Tibial artery (tissue), 4 donors: Measurements from ENCODE around the gene TBXAS1.

Experiments used
- DNase-seq, 2 donors: peaks; one replicate each; pipeline ENCODE4 v3.0.0-alpha.2; 2019
- H3K27ac ChIP-seq, 2 donors: fragments of 200-600 bp; sonication (generic) in 1 of 2; 1 replicate in 1 of 2; 2 replicates in 1 of 2; pipeline ENCODE4 v1.5.1; 2018 to 2019; ENCODE audit warnings: mild to moderate bottlenecking in 1 of 2
- H3K27me3 ChIP-seq, 2 donors: fragments of 200-600 bp; sonication (generic) in 1 of 2; one replicate each; pipeline versions ENCODE4 v1.5.1 to v1.6.0; 2016 to 2019
- H3K36me3 ChIP-seq, 3 donors: fragments of 200-600 bp; sonication (generic) in 2 of 3; one replicate each; pipeline ENCODE4 v1.5.1; 2016 to 2019; ENCODE audit warnings: mild to moderate bottlenecking in 2 of 3
- H3K4me1 ChIP-seq, 4 donors: fragments of 200-600 bp; sonication (generic) in 2 of 4; 1 replicate in 3 of 4; 2 replicates in 1 of 4; pipeline ENCODE4 v1.5.1; 2016 to 2019
- H3K4me3 ChIP-seq, 2 donors: fragments of 200-600 bp; sonication (generic) in 1 of 2; 1 replicate in 1 of 2; 2 replicates in 1 of 2; pipeline ENCODE4 v1.5.1; 2018 to 2019; ENCODE audit warnings: mild to moderate bottlenecking in 2 of 2
- H3K9me3 ChIP-seq, 3 donors: fragments of 200-600 bp; sonication (generic) in 1 of 3; one replicate each; pipeline ENCODE4 v1.5.1; 2016 to 2019
- intact Hi-C: fragments of 100-400 bp; cut with DNase I; formaldehyde crosslinking; loops from one replicate; pipeline ENCODE4 v1.15.0; 2023; ENCODE audit warnings: low total_unique reads
- TF ChIP-seq, protein P1 (sequence below), 2 experiments: fragments of 200-600 bp in 1 of 2; fragments of 450-650 bp in 1 of 2; IDR thresholded peaks; one replicate each; pipeline ENCODE4 v1.5.1; 2017 to 2019; ENCODE audit warnings: antibody characterized with exemption in 2 of 2, mild to moderate bottlenecking in 1 of 2, moderate library complexity in 1 of 2

TBXAS1 gene

GRCh38 chr7:139874302-139874629, 45.2 kb downstream of the TBXAS1 start:
- Histone ChIP-seq H3K27ac (no peak overlapping the region), H3K4me1 (peaks cover 0 to 9% (median 4%) of the 10 kb centered on the region in 4 donors), H3K9me3 (no peaks in the 10 kb centered on the region), H3K4me3 (no peak overlapping the region), H3K27me3 (no peaks in the 10 kb centered on the region), H3K36me3 (no peaks in the 10 kb centered on the region)
- TF ChIP-seq, protein P1, sequence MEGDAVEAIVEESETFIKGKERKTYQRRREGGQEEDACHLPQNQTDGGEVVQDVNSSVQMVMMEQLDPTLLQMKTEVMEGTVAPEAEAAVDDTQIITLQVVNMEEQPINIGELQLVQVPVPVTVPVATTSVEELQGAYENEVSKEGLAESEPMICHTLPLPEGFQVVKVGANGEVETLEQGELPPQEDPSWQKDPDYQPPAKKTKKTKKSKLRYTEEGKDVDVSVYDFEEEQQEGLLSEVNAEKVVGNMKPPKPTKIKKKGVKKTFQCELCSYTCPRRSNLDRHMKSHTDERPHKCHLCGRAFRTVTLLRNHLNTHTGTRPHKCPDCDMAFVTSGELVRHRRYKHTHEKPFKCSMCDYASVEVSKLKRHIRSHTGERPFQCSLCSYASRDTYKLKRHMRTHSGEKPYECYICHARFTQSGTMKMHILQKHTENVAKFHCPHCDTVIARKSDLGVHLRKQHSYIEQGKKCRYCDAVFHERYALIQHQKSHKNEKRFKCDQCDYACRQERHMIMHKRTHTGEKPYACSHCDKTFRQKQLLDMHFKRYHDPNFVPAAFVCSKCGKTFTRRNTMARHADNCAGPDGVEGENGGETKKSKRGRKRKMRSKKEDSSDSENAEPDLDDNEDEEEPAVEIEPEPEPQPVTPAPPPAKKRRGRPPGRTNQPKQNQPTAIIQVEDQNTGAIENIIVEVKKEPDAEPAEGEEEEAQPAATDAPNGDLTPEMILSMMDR (IDR thresholded peaks at IDR 0.05): no peak
- intact Hi-C loops: no loop called here
- DNase-seq: no peak

DNA sequence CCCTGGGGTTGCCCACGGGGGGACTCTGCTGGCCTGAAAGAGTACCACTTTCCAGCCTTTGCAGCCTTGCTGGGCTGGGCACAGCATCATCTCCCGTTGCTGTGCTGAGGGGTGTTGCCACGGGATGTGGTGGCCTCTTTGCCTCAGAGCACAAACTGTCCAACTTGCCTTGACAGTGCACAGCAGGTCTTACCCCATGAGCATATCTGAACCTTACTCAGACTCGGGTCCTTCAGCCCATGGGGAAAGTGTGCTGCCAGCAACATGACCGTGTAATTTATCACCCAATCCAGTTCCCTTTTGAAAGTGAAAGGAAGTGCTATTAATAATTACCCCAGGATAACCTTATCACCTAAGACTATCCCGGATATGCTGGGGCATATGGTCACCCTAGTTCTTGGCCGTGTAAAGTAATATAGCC, 46.8 kb downstream of the TBXAS1 start:
- intact Hi-C loops: no loop called here
- no peak for DNase-seq
- no peak overlapping the region for H3K4me3 ChIP-seq
- H3K27ac ChIP-seq: no peak overlapping the region
- no peaks in the 10 kb centered on the region for H3K36me3 ChIP-seq
- H3K9me3 ChIP-seq: no peaks in the 10 kb centered on the region
- peaks cover 0 to 9% (median 4%) of the 10 kb centered on the region in 4 donors for H3K4me1 ChIP-seq
- no peaks in the 10 kb centered on the region for H3K27me3 ChIP-seq
- TF ChIP-seq, protein P1 (IDR thresholded peaks at IDR 0.05): no peak

DNA sequence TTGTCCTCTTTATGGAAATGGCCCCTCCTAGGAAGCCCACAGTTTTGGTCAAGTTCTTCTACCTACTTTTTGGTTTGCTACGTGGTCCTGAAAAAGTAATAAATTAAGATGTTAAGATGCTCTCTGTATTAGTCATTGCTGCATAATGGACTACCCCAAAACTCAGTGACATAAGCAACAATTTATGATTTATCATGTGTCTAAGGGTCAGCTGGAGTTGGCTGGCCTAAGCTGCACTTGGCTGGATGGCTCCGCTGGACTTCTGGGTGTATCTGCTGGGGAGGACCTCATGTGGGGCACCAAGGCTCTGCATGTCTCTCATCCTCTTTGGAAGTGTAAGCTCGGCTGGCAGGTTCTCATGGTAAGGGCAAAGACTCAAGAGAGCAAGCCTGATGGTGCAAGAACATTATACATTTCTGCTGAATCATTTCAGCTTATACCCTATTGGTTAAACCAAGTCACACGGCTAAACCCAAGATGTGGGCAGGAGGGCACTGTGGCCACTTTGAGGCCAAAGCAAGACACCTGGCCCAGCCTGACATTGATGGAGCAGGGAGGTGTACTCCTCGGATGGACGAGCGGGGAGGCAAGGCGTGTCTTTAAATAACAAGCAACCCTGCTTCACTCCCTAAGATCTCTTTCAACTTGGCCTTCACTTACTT, 47.7 kb downstream of the TBXAS1 start:
- Histone ChIP-seq H3K27me3 (no peaks in the 10 kb centered on the region), H3K27ac (no peak overlapping the region), H3K36me3 (no peaks in the 10 kb centered on the region), H3K9me3 (no peaks in the 10 kb centered on the region), H3K4me3 (no peak overlapping the region), H3K4me1 (peaks cover 0 to 3% (median 0%) of the 10 kb centered on the region in 4 donors)
- no peak for DNase-seq
- TF ChIP-seq, protein P1 (IDR thresholded peaks at IDR 0.05): no peak
- intact Hi-C loops: no loop called here

DNA sequence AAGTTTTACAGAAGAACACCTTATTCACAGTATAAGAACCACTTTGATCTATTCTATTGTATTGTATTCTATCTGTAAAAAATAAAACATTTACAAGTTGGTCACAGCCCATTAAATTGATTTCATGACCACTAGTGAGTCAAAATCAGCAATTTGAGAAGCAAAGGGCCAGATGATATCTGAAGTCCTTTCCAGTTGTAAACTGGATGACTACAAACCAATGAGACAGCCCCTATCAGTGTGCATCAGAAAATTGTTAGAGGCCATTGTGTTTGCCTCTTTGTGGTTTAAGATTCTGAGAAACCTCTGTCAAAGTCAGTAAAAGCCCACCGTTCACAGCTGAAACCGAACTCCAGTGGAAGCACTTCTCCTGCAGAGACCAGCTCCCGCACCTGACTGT, 54.8 kb downstream of the TBXAS1 start:
- TF ChIP-seq, protein P1 (IDR thresholded peaks at IDR 0.05): no peak
- no peaks in the 10 kb centered on the region for H3K9me3 ChIP-seq
- DNase-seq: no peak

GRCh38 chr7:139884441-139884840, 55.4 kb downstream of the TBXAS1 start:
- TF ChIP-seq, protein P1 (IDR thresholded peaks at IDR 0.05): no peak
- no peak overlapping the region for H3K4me3 ChIP-seq
- H3K36me3 ChIP-seq: no peaks in the 10 kb centered on the region
- H3K27me3 ChIP-seq: no peaks in the 10 kb centered on the region
- no peak for DNase-seq
- H3K27ac ChIP-seq: no peak overlapping the region
- intact Hi-C loops: no loop called here
- no peaks in the 10 kb centered on the region for H3K9me3 ChIP-seq
- no peaks in the 10 kb centered on the region for H3K4me1 ChIP-seq

More for the DNA sequence above, 54.8 kb downstream of the TBXAS1 start:
- H3K36me3 ChIP-seq: no peaks in the 10 kb centered on the region
- no peaks in the 10 kb centered on the region for H3K27me3 ChIP-seq
- H3K4me1 ChIP-seq: no peaks in the 10 kb centered on the region
- intact Hi-C loops: no loop called here
- H3K4me3 ChIP-seq: no peak overlapping the region
- H3K27ac ChIP-seq: no peak overlapping the region

GRCh38 chr7:139885511-139885910, 56.4 kb downstream of the TBXAS1 start:
- H3K4me1 ChIP-seq: no peaks in the 10 kb centered on the region
- no peaks in the 10 kb centered on the region for H3K9me3 ChIP-seq
- intact Hi-C loops: no loop called here
- no peak for DNase-seq
- no peak overlapping the region for H3K4me3 ChIP-seq
- TF ChIP-seq, protein P1 (IDR thresholded peaks at IDR 0.05): no peak
- H3K27ac ChIP-seq: no peak overlapping the region
- no peaks in the 10 kb centered on the region for H3K27me3 ChIP-seq
- H3K36me3 ChIP-seq: no peaks in the 10 kb centered on the region
